Activated CD8-positive, alpha-beta T cell treated with anti-CD3 and anti-CD28 coated beads for 36 hours (primary cell): ENCODE measurements around the gene VWA5B2. TPM values are rescaled to one million over a fixed set of nuclear protein-coding genes. Genes with fewer than 3 reads are reported as not detected.

Experiments
- ATAC-seq: fragments of 200-7000 bp; cut with Tn5 transposase; one replicate; pipeline ENCODE4 v1.10.0; 2021; ENCODE audit warnings: mild to moderate bottlenecking, moderate library complexity
- CTCF ChIA-PET: fragments of 350-600 bp; sonication (Branson Sonifier 250); formaldehyde crosslinking; loops from one replicate; lab custom pipeline; 2021; ENCODE audit warnings: antibody characterized with exemption; lab: Charles Lee
- POLR2A ChIA-PET: fragments of 350-600 bp; sonication (Branson Sonifier 250); formaldehyde crosslinking; loops from one replicate; lab custom pipeline; 2021; ENCODE audit warnings: antibody characterized with exemption; lab: Charles Lee
- DNase-seq: peaks from one replicate; pipeline ENCODE4 v3.0.0-alpha.2; 2020
- H3K27ac Mint-ChIP-seq: one replicate; pipeline ENCODE4 v1.8.0; 2021; ENCODE audit warnings: mild to moderate bottlenecking, mixed read lengths
- H3K27me3 Mint-ChIP-seq: one replicate; pipeline ENCODE4 v1.8.0; 2021; ENCODE audit warnings: mixed read lengths
- H3K36me3 Mint-ChIP-seq: one replicate; pipeline ENCODE4 v1.8.0; 2021; ENCODE audit warnings: low read depth, mixed read lengths
- H3K4me1 Mint-ChIP-seq: one replicate; pipeline ENCODE4 v1.8.0; 2021; ENCODE audit warnings: low read depth, mixed read lengths
- H3K4me3 Mint-ChIP-seq: one replicate; pipeline ENCODE4 v1.8.0; 2021; ENCODE audit warnings: mild to moderate bottlenecking, moderate library complexity, mixed read lengths
- H3K9me3 Mint-ChIP-seq: one replicate; pipeline ENCODE4 v1.8.0; 2021; ENCODE audit warnings: mixed read lengths
- CTCF ChIP-seq: fragments of 200-600 bp; IDR thresholded peaks from one replicate; pipeline ENCODE4 v1.8.0; 2022; ENCODE audit warnings: antibody characterized with exemption, mild to moderate bottlenecking
- intact Hi-C: fragments of 100-400 bp; cut with micrococcal nuclease; formaldehyde crosslinking; loops from one replicate; pipeline ENCODE4 v1.10.0; 2022
- total RNA-seq, 2 experiments: library from RNA; stranded (reverse); gene quantifications; one replicate each; pipeline ENCODE4 v1.2.3, GENCODE V29; 2021

The VWA5B2 gene
- total RNA-seq, 2 experiments from 2014 or later = not detected

GRCh38 chr3:184275961-184276910 lies 46.9 kb downstream of the VWA5B2 start, which contains the start of gene ECE2:
Gene ECE2, plus strand, starts transcription at chr3:184276022. Its CDS starts 132 bp downstream, at chr3:184276154.
- Mint-ChIP-seq H3K9me3 (no peaks in the 10 kb centered on the region), H3K4me3 (no peak within 1 kb of the TSS), H3K27me3 (peaks cover 30% of the 10 kb centered on the region), H3K27ac (no peak within 1 kb of the TSS), H3K4me1 (peaks cover 5% of the 10 kb centered on the region), H3K36me3 (no peaks in the 10 kb centered on the region)
- no peak for DNase-seq
- POLR2A ChIA-PET = no interaction called here
- ATAC-seq = no peak
- no peak for TF ChIP-seq CTCF
- CTCF ChIA-PET = interaction anchor here (1.4 kb wide), 1 partner anchor 13 kb away, joined by 3 read pairs; no protein-coding TSS in a partner anchor
- intact Hi-C loops = no loop called here

GRCh38 chr3:184277366-184277765 lies 48.0 kb downstream of the VWA5B2 start:
- H3K36me3 Mint-ChIP-seq = no peaks in the 10 kb centered on the region
- no peak for TF ChIP-seq CTCF
- H3K4me3 Mint-ChIP-seq = no peak overlapping the region
- intact Hi-C loops = no loop called here
- ChIA-PET POLR2A (no interaction called here), CTCF (interaction anchor here (1.4 kb wide), 1 partner anchor 12 kb away, joined by 3 read pairs; no protein-coding TSS in a partner anchor)
- no peaks in the 10 kb centered on the region for H3K9me3 Mint-ChIP-seq
- DNase-seq (no peak), ATAC-seq (no peak)
- peaks cover 27% of the 10 kb centered on the region for H3K27me3 Mint-ChIP-seq
- no peak overlapping the region for H3K27ac Mint-ChIP-seq
- peaks cover 5% of the 10 kb centered on the region for H3K4me1 Mint-ChIP-seq

- Mint-ChIP-seq H3K27me3 (peaks cover 10% of the 10 kb centered on the region), H3K9me3 (no peaks in the 10 kb centered on the region), H3K36me3 (no peaks in the 10 kb centered on the region), H3K4me1 (no peaks in the 10 kb centered on the region), H3K4me3 (no peak overlapping the region), H3K27ac (no peak overlapping the region)
- no peak for DNase-seq
- ChIA-PET POLR2A (no interaction called here), CTCF (interaction anchor here (1.0 to 6.6 kb wide), 2 partner anchors 55 to 388 kb away, joined by 3 to 48 read pairs; partner anchors contain the start of gene VWA5B2)
- intact Hi-C loops = loop anchor here (10.0 kb wide), 1 partner anchor 388 kb away; no protein-coding TSS in a partner anchor
- ATAC-seq = no peak
- TF ChIP-seq CTCF = no peak
Measured at GRCh38 chr3:184282941-184283340, 53.6 kb downstream of the VWA5B2 start.

GRCh38 chr3:184283681-184284080 lies 54.3 kb downstream of the VWA5B2 start:
- Mint-ChIP-seq H3K27me3 (peaks cover 8% of the 10 kb centered on the region), H3K27ac (no peak overlapping the region), H3K36me3 (no peaks in the 10 kb centered on the region), H3K4me3 (no peak overlapping the region), H3K4me1 (no peaks in the 10 kb centered on the region), H3K9me3 (no peaks in the 10 kb centered on the region)
- ChIA-PET CTCF (interaction anchor here (0.7 to 6.6 kb wide), 3 partner anchors 38 to 388 kb away, joined by 3 to 48 read pairs (median 9); partner anchors contain the start of gene VWA5B2), POLR2A (no interaction called here)
- intact Hi-C loops = loop anchor here (10.0 kb wide), 1 partner anchor 389 kb away; no protein-coding TSS in a partner anchor
- DNase-seq (no peak), ATAC-seq (no peak)
- no peak for TF ChIP-seq CTCF
